Caco-2 (cell line): ENCODE results near the gene PLCH1. TPM values are rescaled to one million over a fixed set of nuclear protein-coding genes. Genes with fewer than 3 reads are reported as not detected.

Experiments
- BruUV-seq: library from RNA; stranded (reverse); fragments of 400-500 nt; replicated peaks from 2 replicates; lab custom pipeline; 2021; lab: Mats Ljungman, UMichigan
- CTCF ChIA-PET: fragments of 300-600 bp; sonication (Branson Sonifier 250); formaldehyde crosslinking; loops from one replicate; lab custom pipeline; 2022; ENCODE audit warnings: antibody characterized with exemption; lab: Charles Lee
- POLR2A ChIA-PET: fragments of 300-600 bp; sonication (Branson Sonifier 250); formaldehyde crosslinking; loops from one replicate; lab custom pipeline; 2022; ENCODE audit warnings: antibody characterized with exemption; lab: Charles Lee
- DNase-seq, 2 experiments: peaks; one replicate each; pipeline versions ENCODE4 v3.0.0 to v3.0.0-alpha.2; 2020 to 2022
- H3K27me3 ChIP-seq: replicated peaks from 2 replicates; pipeline ENCODE4 v1.6.0; 2011; ENCODE audit warnings: low read length; ENCODE audit not compliant: control insufficient read depth, insufficient read depth
- H3K36me3 ChIP-seq: 2 replicates; pipeline ENCODE4 v1.5.1; 2011; ENCODE audit warnings: low read length; ENCODE audit not compliant: control insufficient read depth, insufficient read depth
- H3K4me1 ChIP-seq: fragments of 250-450 bp; sonication (Bioruptor Pico); 2 replicates; pipeline ENCODE4 v1.5.1; 2020; ENCODE audit warnings: mild to moderate bottlenecking
- H3K4me3 ChIP-seq: 2 replicates; pipeline ENCODE4 v1.5.1; 2011; ENCODE audit warnings: low read depth, mild to moderate bottlenecking, control low read depth, low read length
- H3K9me3 ChIP-seq: fragments of 250-450 bp; sonication (Bioruptor Pico); 2 replicates; pipeline ENCODE4 v1.5.1; 2020; ENCODE audit warnings: mild to moderate bottlenecking, moderate library complexity
- H3K27ac Mint-ChIP-seq: one replicate; pipeline ENCODE4 v1.8.0; 2022; ENCODE audit warnings: mixed read lengths; ENCODE audit not compliant: unreplicated experiment
- H3K27me3 Mint-ChIP-seq: one replicate; pipeline ENCODE4 v1.8.0; 2022; ENCODE audit warnings: mixed read lengths; ENCODE audit not compliant: insufficient read depth, unreplicated experiment
- H3K36me3 Mint-ChIP-seq: one replicate; pipeline ENCODE4 v1.8.0; 2022; ENCODE audit warnings: mild to moderate bottlenecking, mixed read lengths; ENCODE audit not compliant: insufficient read depth, unreplicated experiment
- H3K4me1 Mint-ChIP-seq: one replicate; pipeline ENCODE4 v1.8.0; 2022; ENCODE audit warnings: low read depth, mixed read lengths; ENCODE audit not compliant: unreplicated experiment
- H3K4me3 Mint-ChIP-seq: one replicate; pipeline ENCODE4 v1.8.0; 2022; ENCODE audit warnings: mild to moderate bottlenecking, moderate library complexity, mixed read lengths; ENCODE audit not compliant: unreplicated experiment
- H3K9me3 Mint-ChIP-seq: one replicate; pipeline ENCODE4 v1.8.0; 2022; ENCODE audit warnings: mixed read lengths; ENCODE audit not compliant: unreplicated experiment
- intact Hi-C: fragments of 100-400 bp; cut with micrococcal nuclease; formaldehyde crosslinking; loops from one replicate; pipeline ENCODE4 v1.10.0; 2022; ENCODE audit not compliant: unreplicated experiment
- total RNA-seq: library from RNA; stranded (reverse); gene quantifications from 2 replicates; pipeline ENCODE4 v1.2.3, GENCODE V29; 2022
- TF ChIP-seq, protein P1 (sequence below), 2 experiments: fragments of 200-600 bp in 1 of 2; IDR thresholded peaks; 1 replicate in 1 of 2; 2 replicates in 1 of 2; pipeline versions ENCODE4 v1.5.1 to v1.8.0; 2011 to 2022; ENCODE audit warnings: antibody characterized with exemption in 1 of 2, control low read depth in 1 of 2, inconsistent platforms in 1 of 2, low read depth in 1 of 2, low read length in 1 of 2, mild to moderate bottlenecking in 1 of 2, moderate library complexity in 1 of 2; ENCODE audit not compliant: insufficient read depth in 1 of 2, severe bottlenecking in 1 of 2, unreplicated experiment in 1 of 2

The PLCH1 gene
- total RNA-seq, 1 experiment from 2014 or later, result 3.1 TPM

DNA sequence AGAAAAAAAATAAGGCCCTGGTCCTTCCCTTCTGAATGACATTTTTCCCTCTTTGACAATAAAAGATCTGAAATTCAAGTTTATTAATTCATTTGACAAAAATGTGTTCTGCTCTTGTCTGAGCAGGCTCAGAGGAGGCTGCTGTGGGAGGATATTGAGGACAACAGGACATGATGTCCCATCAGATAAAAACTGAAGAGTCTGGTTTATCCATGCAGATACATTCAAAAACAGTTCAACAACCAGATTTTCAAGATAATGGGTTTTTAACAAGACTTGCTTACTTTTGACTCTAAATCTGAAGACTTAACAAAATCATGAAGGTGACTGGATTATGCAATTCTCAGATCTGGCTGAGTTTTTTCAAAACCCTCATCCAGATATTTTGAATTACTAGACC is 414.5 kb downstream of the PLCH1 start:
- DNase-seq, result no peak
- Histone ChIP-seq H3K4me1 (no peaks in the 10 kb centered on the region), H3K36me3 (no peaks in the 10 kb centered on the region), H3K9me3 (no peaks in the 10 kb centered on the region), H3K4me3 (no peak overlapping the region), H3K27me3 (no peaks in the 10 kb centered on the region)
- Mint-ChIP-seq H3K27ac (no peak overlapping the region), H3K4me1 (no peaks in the 10 kb centered on the region), H3K4me3 (no peak overlapping the region), H3K36me3 (no peaks in the 10 kb centered on the region), H3K9me3 (no peaks in the 10 kb centered on the region), H3K27me3 (no peaks in the 10 kb centered on the region)
- TF ChIP-seq, protein P1, sequence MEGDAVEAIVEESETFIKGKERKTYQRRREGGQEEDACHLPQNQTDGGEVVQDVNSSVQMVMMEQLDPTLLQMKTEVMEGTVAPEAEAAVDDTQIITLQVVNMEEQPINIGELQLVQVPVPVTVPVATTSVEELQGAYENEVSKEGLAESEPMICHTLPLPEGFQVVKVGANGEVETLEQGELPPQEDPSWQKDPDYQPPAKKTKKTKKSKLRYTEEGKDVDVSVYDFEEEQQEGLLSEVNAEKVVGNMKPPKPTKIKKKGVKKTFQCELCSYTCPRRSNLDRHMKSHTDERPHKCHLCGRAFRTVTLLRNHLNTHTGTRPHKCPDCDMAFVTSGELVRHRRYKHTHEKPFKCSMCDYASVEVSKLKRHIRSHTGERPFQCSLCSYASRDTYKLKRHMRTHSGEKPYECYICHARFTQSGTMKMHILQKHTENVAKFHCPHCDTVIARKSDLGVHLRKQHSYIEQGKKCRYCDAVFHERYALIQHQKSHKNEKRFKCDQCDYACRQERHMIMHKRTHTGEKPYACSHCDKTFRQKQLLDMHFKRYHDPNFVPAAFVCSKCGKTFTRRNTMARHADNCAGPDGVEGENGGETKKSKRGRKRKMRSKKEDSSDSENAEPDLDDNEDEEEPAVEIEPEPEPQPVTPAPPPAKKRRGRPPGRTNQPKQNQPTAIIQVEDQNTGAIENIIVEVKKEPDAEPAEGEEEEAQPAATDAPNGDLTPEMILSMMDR (IDR thresholded peaks at IDR 0.05; ENCODE audit: insufficient read depth in 1 of 2, low read depth in 1 of 2, low read length in 1 of 2, severe bottlenecking in 1 of 2, unreplicated experiment in 1 of 2), result no peak
- intact Hi-C loops, result no loop called here
- POLR2A ChIA-PET, result no interaction called here
- CTCF ChIA-PET, result no interaction called here
- BruUV-seq, result no TSS peak

DNA sequence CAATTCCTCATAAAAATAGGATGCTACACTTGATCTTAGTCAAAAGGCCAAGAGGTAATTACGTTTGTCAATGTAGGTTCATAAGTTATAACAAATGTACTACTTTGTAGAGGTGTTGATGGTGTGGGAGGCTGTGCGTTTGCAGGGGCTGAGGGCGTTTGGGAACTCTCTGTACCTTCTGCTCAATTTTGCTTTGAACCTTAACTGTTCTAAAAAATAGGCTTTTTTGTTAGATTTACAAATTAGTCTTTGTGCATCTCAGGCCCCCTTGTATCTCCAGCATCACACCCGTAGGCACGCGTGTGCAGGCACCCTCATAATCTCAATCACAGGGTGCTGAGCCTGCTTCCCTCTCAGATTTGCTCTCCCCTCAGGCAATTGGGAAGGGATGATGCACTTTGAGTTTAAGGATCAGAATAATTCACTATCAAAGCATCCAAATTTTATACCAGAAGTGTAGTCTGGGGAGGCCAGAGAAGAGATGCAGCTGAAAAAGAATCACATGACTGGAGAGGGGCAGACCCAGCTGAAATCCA is 415.3 kb downstream of the PLCH1 start:
- intact Hi-C loops, result loop anchor here (10.0 kb wide), 2 partner anchors 145 to 245 kb away; partner anchors contain the start of gene MME

DNA sequence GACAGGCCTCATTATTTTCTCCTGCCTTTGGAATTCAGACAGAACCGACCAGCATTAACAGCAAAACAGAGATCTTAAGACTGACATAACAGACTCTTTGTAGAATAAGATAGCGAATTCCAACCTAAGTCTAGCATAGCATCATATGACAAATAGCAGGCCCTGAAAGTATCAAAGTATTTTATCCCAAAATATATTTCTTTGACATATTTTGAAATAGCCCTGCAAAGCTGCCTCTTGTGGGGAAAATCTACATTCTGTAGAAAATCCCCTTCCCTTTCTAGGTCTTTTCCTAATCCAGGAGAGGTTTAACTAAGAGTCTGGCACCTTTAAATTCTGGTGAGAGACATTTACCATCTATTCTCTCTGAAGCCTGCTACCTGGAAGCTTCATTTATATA is 417.0 kb downstream of the PLCH1 start:
- POLR2A ChIA-PET, result no interaction called here
- H3K4me3 ChIP-seq, result no peak overlapping the region
- BruUV-seq, result no TSS peak
- H3K27me3 Mint-ChIP-seq, result no peaks in the 10 kb centered on the region
- no peaks in the 10 kb centered on the region for H3K4me1 ChIP-seq
- H3K36me3 Mint-ChIP-seq, result no peaks in the 10 kb centered on the region
- no peaks in the 10 kb centered on the region for H3K27me3 ChIP-seq
- TF ChIP-seq, protein P1 (IDR thresholded peaks at IDR 0.05; ENCODE audit: insufficient read depth in 1 of 2, low read depth in 1 of 2, low read length in 1 of 2, severe bottlenecking in 1 of 2, unreplicated experiment in 1 of 2), result no peak
- no peak for DNase-seq
- H3K27ac Mint-ChIP-seq, result no peak overlapping the region
- no peaks in the 10 kb centered on the region for H3K9me3 Mint-ChIP-seq
- no peaks in the 10 kb centered on the region for H3K36me3 ChIP-seq
- no peaks in the 10 kb centered on the region for H3K9me3 ChIP-seq
- no peaks in the 10 kb centered on the region for H3K4me1 Mint-ChIP-seq
- intact Hi-C loops, result loop anchor here (10.0 kb wide), 2 partner anchors 143 to 243 kb away; partner anchors contain the start of gene MME
- no peak overlapping the region for H3K4me3 Mint-ChIP-seq
- CTCF ChIA-PET, result no interaction called here

More for the DNA sequence above, 415.3 kb downstream of the PLCH1 start:
- no TSS peak for BruUV-seq
- Mint-ChIP-seq H3K4me1 (no peaks in the 10 kb centered on the region), H3K36me3 (no peaks in the 10 kb centered on the region), H3K27ac (no peak overlapping the region), H3K9me3 (no peaks in the 10 kb centered on the region), H3K4me3 (no peak overlapping the region), H3K27me3 (no peaks in the 10 kb centered on the region)
- TF ChIP-seq, protein P1 (IDR thresholded peaks at IDR 0.05; ENCODE audit: insufficient read depth in 1 of 2, low read depth in 1 of 2, low read length in 1 of 2, severe bottlenecking in 1 of 2, unreplicated experiment in 1 of 2), result no peak
- DNase-seq, result no peak
- CTCF ChIA-PET, result no interaction called here
- H3K36me3 ChIP-seq, result no peaks in the 10 kb centered on the region
- H3K9me3 ChIP-seq, result no peaks in the 10 kb centered on the region
- H3K27me3 ChIP-seq, result no peaks in the 10 kb centered on the region
- H3K4me1 ChIP-seq, result no peaks in the 10 kb centered on the region
- H3K4me3 ChIP-seq, result no peak overlapping the region
- POLR2A ChIA-PET, result no interaction called here
